K562 (cell line): ENCODE measurements around the gene ZNF77. TPM values are rescaled to one million over a fixed set of nuclear protein-coding genes. Genes with fewer than 3 reads are reported as not detected.
"Not testable (repeated sequence)": the region's sequence is repeated elsewhere in the genome, so short reads cannot be mapped to it uniquely, and the experiment has no call there.

Experiments used
- ATAC-seq: fragments of 200-7000 bp; cut with Tn5 transposase; 3 replicates; pipeline ENCODE4 v1.9.1; 2020; ENCODE audit warnings: moderate library complexity
- BruUV-seq: library from RNA; stranded (reverse); fragments of 400-500 nt; replicated peaks from 2 replicates; lab custom pipeline; 2021; lab: Mats Ljungman, UMichigan
- CTCF ChIA-PET: fragments of 300-600 bp; formaldehyde crosslinking; extraction: SDS; loops from one replicate; lab custom pipeline; 2021; ENCODE audit warnings: low intra/inter-chr PET ratio; lab: Yijun Ruan, JAX
- POLR2A ChIA-PET: fragments of 300-600, 350-650 bp; sonication (Branson Sonifier 250); formaldehyde crosslinking; extraction: SDS; loops from one replicate; lab custom pipeline; 2021; ENCODE audit warnings: antibody characterized with exemption, inconsistent platforms; lab: Yijun Ruan, JAX
- DNase-seq, 4 experiments: peaks; one replicate each; pipeline versions ENCODE4 v3.0.0 to v3.0.0-alpha.2; 2011 to 2018; ENCODE audit warnings: low spot score in 3 of 4, mixed read lengths in 3 of 4; ENCODE audit errors: extremely low read depth in 1 of 4
- FAIRE-seq: peaks from 2 replicates; lab custom pipeline; 2011; peaks lifted over from hg19 to GRCh38; lab: Jason Lieb, UNC
- H2AFZ ChIP-seq: 2 replicates; pipeline ENCODE4 v1.6.0; 2011; ENCODE audit warnings: low read depth, low read length, control low read depth, inconsistent platforms
- H3K27ac ChIP-seq: fragments of 200-600 bp; 3 replicates; pipeline ENCODE4 v1.8.0; 2011; ENCODE audit warnings: low read depth, mild to moderate bottlenecking, control low read depth, inconsistent platforms, low read length, moderate library complexity, mixed read lengths; ENCODE audit errors: extremely low read depth
- H3K27me3 ChIP-seq, 2 experiments: fragments of 300-600 bp in 1 of 2; 2 replicates in 1 of 2; 3 replicates in 1 of 2; pipeline versions ENCODE4 v1.6.0 to v1.8.0; 2011; ENCODE audit warnings: inconsistent platforms in 2 of 2, low read length in 2 of 2, mild to moderate bottlenecking in 1 of 2, mixed read lengths in 1 of 2, moderate library complexity in 1 of 2; ENCODE audit not compliant: control insufficient read depth in 2 of 2, insufficient read depth in 2 of 2
- H3K36me3 ChIP-seq: fragments of 300-600 bp; 3 replicates; pipeline ENCODE4 v1.8.0; 2011; ENCODE audit warnings: mild to moderate bottlenecking, low read length, inconsistent platforms; ENCODE audit not compliant: control insufficient read depth, insufficient read depth
- H3K4me1 ChIP-seq, 2 experiments: fragments of 200-600 bp in 1 of 2; replicated peaks in 1 of 2; 2 replicates in 1 of 2; 3 replicates in 1 of 2; pipeline versions ENCODE4 v1.5.1 to v1.8.0; 2011; ENCODE audit warnings: inconsistent platforms in 2 of 2, low read length in 2 of 2, mild to moderate bottlenecking in 1 of 2, mixed read lengths in 1 of 2, moderate library complexity in 1 of 2; ENCODE audit not compliant: control insufficient read depth in 2 of 2, insufficient read depth in 2 of 2
- H3K4me2 ChIP-seq: 2 replicates; pipeline ENCODE4 v1.6.1; 2011; ENCODE audit warnings: low read length, control low read depth, inconsistent platforms, mixed read lengths; ENCODE audit not compliant: insufficient read depth
- H3K4me3 ChIP-seq: fragments of 200-600 bp; sonication (generic), shearing (Covaris generic); 2 replicates; pipeline ENCODE4 v1.5.1; 2016; ENCODE audit warnings: control low read depth, inconsistent platforms
- H3K79me2 ChIP-seq: fragments of 200-600 bp; 3 replicates; pipeline ENCODE4 v1.8.0; 2011; ENCODE audit warnings: low read length, inconsistent platforms; ENCODE audit not compliant: control insufficient read depth, insufficient read depth
- H3K9ac ChIP-seq, 2 experiments: 2 replicates each; pipeline versions ENCODE4 v1.6.0 to v1.6.1; 2011; ENCODE audit warnings: low read depth in 2 of 2, low read length in 2 of 2, control low read depth in 1 of 2, inconsistent platforms in 1 of 2, mild to moderate bottlenecking in 1 of 2, mixed read lengths in 1 of 2; ENCODE audit not compliant: insufficient read depth in 1 of 2
- H3K9me1 ChIP-seq: one replicate; pipeline ENCODE4 v1.6.0; 2011; ENCODE audit warnings: inconsistent platforms, mild to moderate bottlenecking, low read length, moderate library complexity; ENCODE audit not compliant: control insufficient read depth, insufficient read depth
- H3K9me3 ChIP-seq: replicated peaks from 2 replicates; pipeline ENCODE4 v1.5.1; 2011; ENCODE audit warnings: low read depth, low read length, inconsistent platforms; ENCODE audit not compliant: control insufficient read depth, insufficient read depth
- H4K20me1 ChIP-seq: replicated peaks from 2 replicates; pipeline ENCODE4 v1.6.1; 2011; ENCODE audit warnings: low read length, inconsistent platforms, mixed read lengths; ENCODE audit not compliant: control insufficient read depth, insufficient read depth
- BCOR ChIP-seq: fragments of 450-650 bp; IDR thresholded peaks from 2 replicates; pipeline ENCODE4 v1.6.1; 2016
- BRCA1 ChIP-seq, 2 experiments: fragments of 450-650 bp in 1 of 2; sonication (generic) in 1 of 2; formaldehyde crosslinking in 1 of 2; IDR thresholded peaks; 2 replicates each; pipeline versions ENCODE4 v1.5.0 to v1.6.1; 2017 to 2020; ENCODE audit warnings: mild to moderate bottlenecking in 1 of 2, missing genetic modification reagents in 1 of 2
- KDM1A ChIP-seq, 2 experiments: fragments of 450-650 bp; IDR thresholded peaks; 2 replicates each; pipeline ENCODE4 v1.6.1; 2016; ENCODE audit warnings: mild to moderate bottlenecking in 2 of 2
- PHB ChIP-seq: fragments of 250-450 bp; sonication (Bioruptor Pico); IDR thresholded peaks from 2 replicates; pipeline ENCODE4 v1.5.0; 2021
- RBM25 ChIP-seq: fragments of 200-400 bp; formaldehyde crosslinking; IDR thresholded peaks from 2 replicates; pipeline ENCODE4 v1.6.1; 2018; ENCODE audit warnings: low read length, low read depth, moderate library complexity; ENCODE audit not compliant: severe bottlenecking
- TRIM28 ChIP-seq: fragments of 450-650 bp; IDR thresholded peaks from 2 replicates; pipeline ENCODE4 v1.6.1; 2017
- WGBS: fragments of 100-300 bp; shearing (Covaris generic); methylation state at CpG from one replicate; pipeline ENCODE4 v1.1.6; 2016; ENCODE audit warnings: low coverage, mixed read lengths; ENCODE audit not compliant: insufficient coverage; ENCODE audit errors: missing lambda C conversion rate; 5-methylcytosine and 5-hydroxymethylcytosine counted together
- in situ Hi-C: fragments of 300-500 bp; cut with MboI; formaldehyde crosslinking; loops from 4 replicates; pipeline ENCODE4 v1.15.0; 2018; ENCODE audit warnings: inconsistent platforms, mixed read lengths
- intact Hi-C: fragments of 100-400 bp; cut with micrococcal nuclease; formaldehyde crosslinking; loops from 2 replicates; pipeline ENCODE4 v1.14.2; 2022
- polyA plus RNA-seq, 8 experiments: library from polyadenylated mRNA; depleted of rRNA in 4 of 8; stranded (reverse) in 5 of 8; unstranded in 3 of 8; fragments of >200 nt; fragmentation: Nextera tagmentation in 2 of 8; fragmentation: Illumina TruSeq in 1 of 8; extraction: Ambion mirVana in 2 of 8; extraction: Trizol in 1 of 8; gene quantifications; 2 replicates each; pipeline versions ENCODE4 v1.2.1 to v1.2.3, GENCODE V29; 2011 to 2014; ENCODE audit warnings: inconsistent platforms in 1 of 8, missing spikeins in 1 of 8
- total RNA-seq, 7 experiments: library from RNA; depleted of rRNA in 6 of 7; stranded (reverse); fragments of >200 nt in 6 of 7; fragmentation: Illumina TruSeq in 2 of 7; extraction: Trizol in 2 of 7; gene quantifications; 2 replicates each; pipeline versions ENCODE4 v1.2.1 to v1.2.3, GENCODE V29; 2011 to 2021; ENCODE audit warnings: low replicate concordance in 1 of 7

ZNF77 gene
- total and polyA plus RNA-seq, 9 of the 15 experiments (the other 6 are each of a cell fraction or from before 2014, with no cell fraction given): 4.3 to 14.5 (median 7.7) TPM

GRCh38 chr19:2964874-2965273 is 20.1 kb upstream of the ZNF77 start:
- Histone ChIP-seq H2AFZ (no peak overlapping the region), H3K4me1 (peaks cover 8 to 9% of the 10 kb centered on the region in 2 experiments; a peak in 3 of 5 replicates), H3K4me3 (no peak overlapping the region), H4K20me1 (no peaks in the 10 kb centered on the region), H3K27me3 (no peaks in the 10 kb centered on the region), H3K36me3 (no peaks in the 10 kb centered on the region), H3K27ac (no peak overlapping the region), H3K9me3 (no peaks in the 10 kb centered on the region), H3K4me2 (no peak overlapping the region), H3K9me1 (no peaks in the 10 kb centered on the region), H3K79me2 (no peaks in the 10 kb centered on the region), H3K9ac (no peak overlapping the region)
- in situ Hi-C loops (no loop called here), intact Hi-C loops (no loop called here)
- BruUV-seq: no TSS peak
- POLR2A ChIA-PET: interaction anchor here (1.3 kb wide), 1 partner anchor 12 kb away, joined by 4 read pairs; the partner anchor contains the start of gene TLE6
- CTCF ChIA-PET: no interaction called here
- WGBS: 83% methylated on average over 5 of the region's 5 CpGs
- no peak for FAIRE-seq
- ATAC-seq: no peak
- DNase-seq: no peak
- TF ChIP-seq BRCA1 (IDR thresholded peaks at IDR 0.05) (no peak), BRCA1 (CRISPR knock-in tag; IDR thresholded peaks at IDR 0.05) (no peak), BCOR (peak; percentile 79), PHB (CRISPR knock-in tag) (no peak), KDM1A (IDR thresholded peaks at IDR 0.05) (peak in 1 of 2 experiments; percentile 41; a peak in 1 of 4 replicates), TRIM28 (peak; percentile 52; the same call in 1 of the 2 replicates), RBM25 (peak; percentile 73)
- TF ChIP-seq, all 486 proteins: peak for 4

GRCh38 chr19:2963631-2964030 is 18.9 kb upstream of the ZNF77 start:
- H3K36me3 ChIP-seq, BruUV-seq, H3K9ac ChIP-seq, in situ Hi-C loops, H3K79me2 ChIP-seq, POLR2A ChIA-PET, H3K9me1 ChIP-seq, H3K9me3 ChIP-seq, H3K4me1 ChIP-seq, H3K4me3 ChIP-seq, H2AFZ ChIP-seq, H3K4me2 ChIP-seq, intact Hi-C loops, ATAC-seq, H3K27ac ChIP-seq, H4K20me1 ChIP-seq, DNase-seq, FAIRE-seq, H3K27me3 ChIP-seq: not testable (repeated sequence)
- CTCF ChIA-PET: interaction anchor here (0.6 kb wide), 1 partner anchor 248 kb away, joined by 3 read pairs; no protein-coding TSS in a partner anchor
- 66% methylated on average over 10 of the region's 12 CpGs for WGBS
